ENCODE results near the gene ADIPOR1.
A peak's percentile ranks its signal among the peaks of the same experiment; 100 is the strongest.
"Not testable (repeated sequence)": the region's sequence is repeated elsewhere in the genome, so short reads cannot be mapped to it uniquely, and the experiment has no call there.

The ADIPOR1 gene

DNA sequence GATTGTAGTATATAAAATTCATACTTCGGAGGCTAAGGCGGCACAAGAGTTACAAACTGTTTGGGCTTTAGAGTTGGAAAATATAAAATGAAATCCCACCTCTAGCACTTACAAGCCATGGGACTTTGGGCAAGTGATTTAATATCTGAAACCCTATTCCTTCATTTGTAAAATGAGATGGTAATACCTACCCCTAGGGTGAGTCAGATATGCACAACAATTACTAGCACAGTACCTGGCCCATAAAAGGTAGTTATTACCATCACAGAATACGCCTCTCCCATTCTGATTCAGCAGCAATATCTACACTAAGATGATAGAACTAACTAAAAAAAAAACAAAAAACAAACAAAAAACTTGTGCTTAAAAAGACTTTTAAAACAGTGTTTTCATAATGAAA, 34.6 kb downstream of the ADIPOR1 start:
- H4K20me1 ChIP-seq (ENCODE audit: control insufficient read depth, insufficient read depth, low read depth, low read length): no peaks in the 10 kb centered on the region
- no peak for TF ChIP-seq EZH2phosphoT487 (IDR thresholded peaks at IDR 0.05; ENCODE audit: borderline replicate concordance, low read length)
- TF ChIP-seq, protein P1, sequence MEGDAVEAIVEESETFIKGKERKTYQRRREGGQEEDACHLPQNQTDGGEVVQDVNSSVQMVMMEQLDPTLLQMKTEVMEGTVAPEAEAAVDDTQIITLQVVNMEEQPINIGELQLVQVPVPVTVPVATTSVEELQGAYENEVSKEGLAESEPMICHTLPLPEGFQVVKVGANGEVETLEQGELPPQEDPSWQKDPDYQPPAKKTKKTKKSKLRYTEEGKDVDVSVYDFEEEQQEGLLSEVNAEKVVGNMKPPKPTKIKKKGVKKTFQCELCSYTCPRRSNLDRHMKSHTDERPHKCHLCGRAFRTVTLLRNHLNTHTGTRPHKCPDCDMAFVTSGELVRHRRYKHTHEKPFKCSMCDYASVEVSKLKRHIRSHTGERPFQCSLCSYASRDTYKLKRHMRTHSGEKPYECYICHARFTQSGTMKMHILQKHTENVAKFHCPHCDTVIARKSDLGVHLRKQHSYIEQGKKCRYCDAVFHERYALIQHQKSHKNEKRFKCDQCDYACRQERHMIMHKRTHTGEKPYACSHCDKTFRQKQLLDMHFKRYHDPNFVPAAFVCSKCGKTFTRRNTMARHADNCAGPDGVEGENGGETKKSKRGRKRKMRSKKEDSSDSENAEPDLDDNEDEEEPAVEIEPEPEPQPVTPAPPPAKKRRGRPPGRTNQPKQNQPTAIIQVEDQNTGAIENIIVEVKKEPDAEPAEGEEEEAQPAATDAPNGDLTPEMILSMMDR (IDR thresholded peaks at IDR 0.05; ENCODE audit: low read depth, low read length, poor library complexity, severe bottlenecking): no peak
- H3K4me1 ChIP-seq (ENCODE audit: control insufficient read depth, low read length): peaks cover 37% of the 10 kb centered on the region
- H3F3A ChIP-seq (ENCODE audit: control insufficient read depth, insufficient read depth): 0 out of 2 replicates have a peak, but pooled peaks cover 4% of the 10 kb centered on the region
- H3K4me2 ChIP-seq (ENCODE audit: low read length): peak overlapping the region; percentile 46
- H3K4me3 ChIP-seq (ENCODE audit: low read length): peak overlapping the region; percentile 26
- H3K27ac ChIP-seq (ENCODE audit: low read depth, low read length): no peak overlapping the region
- no peaks in the 10 kb centered on the region for H3K9me2 ChIP-seq (replicated peaks; ENCODE audit: control insufficient read depth, low read length)
- H3K79me2 ChIP-seq (ENCODE audit: control insufficient read depth, low read length): peaks cover 51% of the 10 kb centered on the region
- no peaks in the 10 kb centered on the region for H3K9me3 ChIP-seq (ENCODE audit: control insufficient read depth, insufficient read depth, low read length)
- no peaks in the 10 kb centered on the region for H3K27me3 ChIP-seq (ENCODE audit: control insufficient read depth, low read length)
- H3K36me3 ChIP-seq (ENCODE audit: control insufficient read depth, low read length): peaks cover 47% of the 10 kb centered on the region

DNA sequence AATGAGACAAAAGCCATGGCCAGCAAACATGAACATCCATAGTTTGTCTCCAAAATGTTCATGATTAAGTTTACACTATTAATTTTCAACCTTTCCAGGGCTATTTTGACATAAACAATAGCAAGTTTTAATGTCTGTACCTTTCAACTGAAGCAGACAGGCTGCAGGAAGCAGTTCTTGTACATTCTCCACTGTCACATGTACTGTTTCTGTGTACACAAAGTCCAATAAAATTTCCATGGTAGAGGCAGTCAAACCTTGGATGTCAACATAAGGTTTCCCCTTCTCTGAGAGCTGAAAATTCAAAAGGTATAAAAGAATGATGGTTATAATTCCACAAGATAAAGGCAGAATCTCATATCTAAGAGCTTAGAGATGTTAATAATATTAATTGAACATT, 38.5 kb downstream of the ADIPOR1 start:
- H3K9me2 ChIP-seq (replicated peaks; ENCODE audit: control insufficient read depth, low read length): no peaks in the 10 kb centered on the region
- H3K27ac ChIP-seq (ENCODE audit: low read depth, low read length): no peak overlapping the region
- no peaks in the 10 kb centered on the region for H3K9me3 ChIP-seq (ENCODE audit: control insufficient read depth, insufficient read depth, low read length)
- H3K4me1 ChIP-seq (ENCODE audit: control insufficient read depth, low read length): peaks cover 19% of the 10 kb centered on the region
- TF ChIP-seq, protein P1 (IDR thresholded peaks at IDR 0.05; ENCODE audit: low read depth, low read length, poor library complexity, severe bottlenecking): no peak
- no peak for TF ChIP-seq EZH2phosphoT487 (IDR thresholded peaks at IDR 0.05; ENCODE audit: borderline replicate concordance, low read length)
- H3K79me2 ChIP-seq (ENCODE audit: control insufficient read depth, low read length): peaks cover 29% of the 10 kb centered on the region
- no peak overlapping the region for H3K4me3 ChIP-seq (ENCODE audit: low read length)
- no peak overlapping the region for H3K4me2 ChIP-seq (ENCODE audit: low read length)
- 0 out of 2 replicates have a peak, but pooled peaks cover 4% of the 10 kb centered on the region for H3F3A ChIP-seq (ENCODE audit: control insufficient read depth, insufficient read depth)
- H3K36me3 ChIP-seq (ENCODE audit: control insufficient read depth, low read length): peaks cover 73% of the 10 kb centered on the region
- H3K27me3 ChIP-seq (ENCODE audit: control insufficient read depth, low read length): no peaks in the 10 kb centered on the region
- no peaks in the 10 kb centered on the region for H4K20me1 ChIP-seq (ENCODE audit: control insufficient read depth, insufficient read depth, low read depth, low read length)

DNA sequence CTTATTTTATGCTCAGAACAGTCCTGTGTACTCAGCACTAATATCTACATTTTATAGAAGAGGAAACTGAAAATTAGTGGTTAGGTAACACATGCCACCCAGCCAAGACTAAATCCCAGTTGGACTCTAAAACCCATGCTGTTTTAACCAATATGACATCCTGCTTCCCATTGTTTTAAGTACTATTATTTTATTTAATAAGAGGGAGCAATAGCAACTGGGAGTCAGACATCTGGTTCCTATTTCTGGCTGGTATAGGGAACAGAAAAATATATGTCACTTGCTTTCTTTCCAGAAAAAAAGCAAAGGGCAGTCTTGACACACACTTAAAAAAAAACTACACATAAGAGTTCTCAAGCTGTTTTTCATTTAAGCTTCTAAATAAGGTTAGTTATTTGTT, 43.0 kb downstream of the ADIPOR1 start:
- Histone ChIP-seq H3K4me1 (ENCODE audit: control insufficient read depth, low read length) (no peaks in the 10 kb centered on the region), H3F3A (ENCODE audit: control insufficient read depth, insufficient read depth) (0 out of 2 replicates have a peak, but pooled peaks cover 4% of the 10 kb centered on the region), H3K79me2 (ENCODE audit: control insufficient read depth, low read length) (no peaks in the 10 kb centered on the region), H3K27me3 (ENCODE audit: control insufficient read depth, low read length) (no peaks in the 10 kb centered on the region), H3K27ac (ENCODE audit: low read depth, low read length) (no peak overlapping the region), H3K9me3 (ENCODE audit: control insufficient read depth, insufficient read depth, low read length) (no peaks in the 10 kb centered on the region), H3K4me2 (ENCODE audit: low read length) (no peak overlapping the region), H3K36me3 (ENCODE audit: control insufficient read depth, low read length) (peaks cover 86% of the 10 kb centered on the region), H3K4me3 (ENCODE audit: low read length) (no peak overlapping the region), H4K20me1 (ENCODE audit: control insufficient read depth, insufficient read depth, low read depth, low read length) (no peaks in the 10 kb centered on the region), H3K9me2 (replicated peaks; ENCODE audit: control insufficient read depth, low read length) (no peaks in the 10 kb centered on the region)
- no peak for TF ChIP-seq EZH2phosphoT487 (IDR thresholded peaks at IDR 0.05; ENCODE audit: borderline replicate concordance, low read length)
- TF ChIP-seq, protein P1 (IDR thresholded peaks at IDR 0.05; ENCODE audit: low read depth, low read length, poor library complexity, severe bottlenecking): no peak

DNA sequence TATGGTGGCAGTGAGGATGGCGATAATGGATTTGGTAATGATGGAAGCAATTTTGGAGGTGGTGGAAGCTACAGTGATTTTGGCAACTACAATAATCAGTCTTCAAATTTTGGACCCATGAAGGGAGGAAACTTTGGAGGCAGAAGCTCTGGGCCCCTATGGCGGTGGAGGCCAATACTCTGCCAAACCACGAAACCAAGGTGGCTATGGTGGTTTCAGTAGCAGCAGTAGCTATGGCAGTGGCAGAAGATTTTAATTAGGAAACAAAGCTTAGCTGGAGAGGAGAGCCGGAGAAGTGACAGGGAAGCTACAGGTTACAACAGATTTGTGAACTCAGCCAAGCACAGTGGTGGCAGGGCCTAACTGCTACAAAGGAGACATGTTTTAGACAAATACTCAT, 45.6 kb downstream of the ADIPOR1 start:
- not testable (repeated sequence) for H3K4me1 ChIP-seq (ENCODE audit: control insufficient read depth, low read length); H3K9me2 ChIP-seq (replicated peaks; ENCODE audit: control insufficient read depth, low read length); H3K4me3 ChIP-seq (ENCODE audit: low read length); H3K27me3 ChIP-seq (ENCODE audit: control insufficient read depth, low read length); H3F3A ChIP-seq (ENCODE audit: control insufficient read depth, insufficient read depth); H3K27ac ChIP-seq (ENCODE audit: low read depth, low read length); H3K79me2 ChIP-seq (ENCODE audit: control insufficient read depth, low read length); H3K4me2 ChIP-seq (ENCODE audit: low read length); H3K9me3 ChIP-seq (ENCODE audit: control insufficient read depth, insufficient read depth, low read length); H4K20me1 ChIP-seq (ENCODE audit: control insufficient read depth, insufficient read depth, low read depth, low read length)
- H3K36me3 ChIP-seq (ENCODE audit: control insufficient read depth, low read length): peaks cover 88% of the 10 kb centered on the region

All from DOHH2 (cell line).